Measurements from ENCODE around the gene ACTBL2. TPM values are rescaled to one million over a fixed set of nuclear protein-coding genes. Genes with fewer than 3 reads are reported as not detected.

Gene ACTBL2
- total RNA-seq, 1 experiment from 2014 or later: not detected

DNA sequence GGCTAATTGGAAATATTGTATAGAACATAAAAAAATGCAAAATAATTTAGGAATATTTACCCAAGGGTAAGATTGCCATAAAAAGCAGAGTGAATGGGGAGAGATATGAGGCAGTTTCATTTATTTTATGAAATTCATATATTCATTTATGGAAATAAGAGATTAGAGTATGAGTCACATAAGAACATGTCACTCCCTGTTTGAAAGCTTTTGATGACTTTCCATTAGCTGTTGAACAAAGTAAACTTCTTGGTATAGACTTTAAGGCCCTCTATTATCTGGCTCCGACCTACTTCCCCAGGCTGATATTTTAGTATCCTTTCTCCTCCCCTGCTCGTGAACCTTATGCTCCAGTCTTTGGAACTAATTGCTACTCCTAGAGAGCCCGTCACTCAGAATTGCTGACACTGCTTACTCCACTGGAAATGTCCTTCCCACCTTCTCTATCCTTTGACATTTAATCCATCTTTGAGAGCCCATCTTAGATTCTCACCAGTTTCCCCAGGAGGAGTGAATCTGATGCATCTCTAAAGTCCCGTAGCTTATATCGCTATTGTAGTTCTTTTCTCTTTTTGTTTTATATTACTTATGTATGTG, 8.9 kb upstream of the ACTBL2 start (continued):
- TF ChIP-seq, protein P1, sequence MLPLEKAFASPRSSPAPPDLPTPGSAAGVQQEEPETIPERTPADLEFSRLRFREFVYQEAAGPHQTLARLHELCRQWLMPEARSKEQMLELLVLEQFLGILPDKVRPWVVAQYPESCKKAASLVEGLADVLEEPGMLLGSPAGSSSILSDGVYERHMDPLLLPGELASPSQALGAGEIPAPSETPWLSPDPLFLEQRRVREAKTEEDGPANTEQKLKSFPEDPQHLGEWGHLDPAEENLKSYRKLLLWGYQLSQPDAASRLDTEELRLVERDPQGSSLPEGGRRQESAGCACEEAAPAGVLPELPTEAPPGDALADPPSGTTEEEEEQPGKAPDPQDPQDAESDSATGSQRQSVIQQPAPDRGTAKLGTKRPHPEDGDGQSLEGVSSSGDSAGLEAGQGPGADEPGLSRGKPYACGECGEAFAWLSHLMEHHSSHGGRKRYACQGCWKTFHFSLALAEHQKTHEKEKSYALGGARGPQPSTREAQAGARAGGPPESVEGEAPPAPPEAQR (CRISPR knock-in tag; IDR thresholded peaks at IDR 0.05): no peak
- TF ChIP-seq ELF4 (CRISPR knock-in tag; IDR thresholded peaks at IDR 0.05; ENCODE audit: low read depth): no peak
- no peak for TF ChIP-seq NFE2L1 (CRISPR knock-in tag; IDR thresholded peaks at IDR 0.05)

DNA sequence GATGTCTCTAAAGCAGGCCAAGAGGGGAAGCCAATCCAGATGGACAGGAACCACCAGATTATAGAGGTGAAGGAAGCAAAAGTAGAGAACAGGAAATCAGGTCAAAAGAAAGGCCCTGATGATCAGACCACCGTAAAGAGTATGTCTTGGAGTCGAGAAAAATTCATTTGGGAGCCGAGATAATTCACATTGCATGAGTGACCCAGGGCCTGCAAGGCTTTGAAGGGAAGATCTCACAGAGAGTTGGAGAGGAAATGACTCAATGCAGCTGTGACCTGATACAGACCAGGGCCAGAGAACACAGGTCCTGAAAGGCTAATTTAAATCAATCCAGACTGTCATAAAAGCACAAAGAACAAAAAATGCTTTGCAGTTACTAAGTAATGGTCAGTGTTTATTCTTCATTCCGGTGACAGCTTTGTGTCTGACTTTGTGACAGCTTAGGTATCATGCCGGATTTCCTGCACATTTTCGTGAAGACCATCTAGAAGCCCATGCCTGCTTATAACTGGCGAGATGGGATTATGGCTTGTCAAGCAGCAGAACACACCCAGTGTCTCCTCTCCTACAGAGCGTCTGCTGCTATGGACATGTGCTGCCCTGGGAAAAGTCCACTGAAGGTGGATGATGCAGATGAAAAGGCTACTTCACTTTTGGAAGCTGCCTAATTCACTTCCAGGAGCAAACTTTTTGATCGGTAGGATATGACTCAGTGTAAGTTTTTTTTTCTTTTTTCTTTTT, 5.8 kb upstream of the ACTBL2 start:
- ChIA-PET CTCF (no interaction called here), POLR2A (no interaction called here)
- no peaks in the 10 kb centered on the region for H3K27me3 Mint-ChIP-seq (ENCODE audit: low read depth)
- TF ChIP-seq ZBTB21 (CRISPR knock-in tag; IDR thresholded peaks at IDR 0.05; ENCODE audit: borderline replicate concordance) (no peak), CREB1 (CRISPR knock-in tag; IDR thresholded peaks at IDR 0.05) (no peak), ZNF423 (CRISPR knock-in tag; IDR thresholded peaks at IDR 0.05) (no peak), TEAD4 (CRISPR knock-in tag; IDR thresholded peaks at IDR 0.05) (no peak), ZNF121 (CRISPR knock-in tag; IDR thresholded peaks at IDR 0.05) (no peak), MYBL2 (CRISPR knock-in tag; IDR thresholded peaks at IDR 0.05) (no peak), ZNF138 (CRISPR knock-in tag; conservative IDR thresholded peaks at IDR 0.05) (no peak), CREM (CRISPR knock-in tag; IDR thresholded peaks at IDR 0.05) (no peak), ZNF219 (CRISPR knock-in tag; IDR thresholded peaks at IDR 0.05; ENCODE audit: borderline replicate concordance) (no peak), TP53 (CRISPR knock-in tag; IDR thresholded peaks at IDR 0.05) (no peak), FOXP1 (CRISPR knock-in tag; IDR thresholded peaks at IDR 0.05; ENCODE audit: borderline replicate concordance) (no peak), GRHL2 (CRISPR knock-in tag; IDR thresholded peaks at IDR 0.05; ENCODE audit: insufficient replicate concordance, severe bottlenecking) (no peak)
- TF ChIP-seq, protein P2, sequence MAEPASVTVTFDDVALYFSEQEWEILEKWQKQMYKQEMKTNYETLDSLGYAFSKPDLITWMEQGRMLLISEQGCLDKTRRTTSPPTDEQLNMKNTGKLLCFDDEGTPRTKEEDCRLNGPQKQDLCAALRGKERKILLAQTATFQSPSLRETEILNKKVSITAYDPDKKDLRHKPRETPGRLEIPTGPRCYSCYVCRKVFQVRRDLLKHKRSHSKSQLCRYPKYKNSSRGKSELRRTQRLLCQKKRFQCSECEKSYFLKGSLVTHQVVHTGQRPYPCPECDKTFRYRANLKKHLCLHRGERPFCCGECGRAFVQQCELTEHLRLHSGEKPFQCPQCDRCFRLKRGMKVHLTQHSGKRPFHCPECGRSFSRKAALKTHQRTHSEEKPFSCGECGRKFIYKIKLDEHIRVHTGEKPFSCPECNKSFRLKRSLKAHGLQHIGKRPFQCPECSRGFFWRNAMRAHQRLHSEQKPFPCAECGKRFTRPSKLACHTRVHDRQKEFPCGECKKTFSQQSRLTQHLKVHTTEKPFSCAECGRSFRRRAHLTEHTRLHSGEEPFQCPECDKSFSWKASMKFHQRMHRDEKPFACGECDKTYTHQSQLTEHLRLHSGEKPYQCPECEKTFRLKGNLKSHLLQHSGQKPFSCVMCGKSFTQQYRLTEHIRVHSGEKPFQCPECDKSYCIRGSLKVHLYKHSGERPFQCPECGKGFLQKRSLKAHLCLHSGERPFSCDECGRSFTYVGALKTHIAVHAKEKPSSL (CRISPR knock-in tag; conservative IDR thresholded peaks at IDR 0.05): no peak
- TF ChIP-seq, protein P3, sequence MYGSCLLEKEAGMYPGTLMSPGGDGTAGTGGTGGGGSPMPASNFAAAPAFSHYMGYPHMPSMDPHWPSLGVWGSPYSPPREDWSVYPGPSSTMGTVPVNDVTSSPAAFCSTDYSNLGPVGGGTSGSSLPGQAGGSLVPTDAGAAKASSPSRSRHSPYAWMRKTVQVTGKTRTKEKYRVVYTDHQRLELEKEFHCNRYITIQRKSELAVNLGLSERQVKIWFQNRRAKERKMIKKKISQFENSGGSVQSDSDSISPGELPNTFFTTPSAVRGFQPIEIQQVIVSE (CRISPR knock-in tag; IDR thresholded peaks at IDR 0.05; ENCODE audit: borderline replicate concordance): no peak
- TF ChIP-seq, protein P4, sequence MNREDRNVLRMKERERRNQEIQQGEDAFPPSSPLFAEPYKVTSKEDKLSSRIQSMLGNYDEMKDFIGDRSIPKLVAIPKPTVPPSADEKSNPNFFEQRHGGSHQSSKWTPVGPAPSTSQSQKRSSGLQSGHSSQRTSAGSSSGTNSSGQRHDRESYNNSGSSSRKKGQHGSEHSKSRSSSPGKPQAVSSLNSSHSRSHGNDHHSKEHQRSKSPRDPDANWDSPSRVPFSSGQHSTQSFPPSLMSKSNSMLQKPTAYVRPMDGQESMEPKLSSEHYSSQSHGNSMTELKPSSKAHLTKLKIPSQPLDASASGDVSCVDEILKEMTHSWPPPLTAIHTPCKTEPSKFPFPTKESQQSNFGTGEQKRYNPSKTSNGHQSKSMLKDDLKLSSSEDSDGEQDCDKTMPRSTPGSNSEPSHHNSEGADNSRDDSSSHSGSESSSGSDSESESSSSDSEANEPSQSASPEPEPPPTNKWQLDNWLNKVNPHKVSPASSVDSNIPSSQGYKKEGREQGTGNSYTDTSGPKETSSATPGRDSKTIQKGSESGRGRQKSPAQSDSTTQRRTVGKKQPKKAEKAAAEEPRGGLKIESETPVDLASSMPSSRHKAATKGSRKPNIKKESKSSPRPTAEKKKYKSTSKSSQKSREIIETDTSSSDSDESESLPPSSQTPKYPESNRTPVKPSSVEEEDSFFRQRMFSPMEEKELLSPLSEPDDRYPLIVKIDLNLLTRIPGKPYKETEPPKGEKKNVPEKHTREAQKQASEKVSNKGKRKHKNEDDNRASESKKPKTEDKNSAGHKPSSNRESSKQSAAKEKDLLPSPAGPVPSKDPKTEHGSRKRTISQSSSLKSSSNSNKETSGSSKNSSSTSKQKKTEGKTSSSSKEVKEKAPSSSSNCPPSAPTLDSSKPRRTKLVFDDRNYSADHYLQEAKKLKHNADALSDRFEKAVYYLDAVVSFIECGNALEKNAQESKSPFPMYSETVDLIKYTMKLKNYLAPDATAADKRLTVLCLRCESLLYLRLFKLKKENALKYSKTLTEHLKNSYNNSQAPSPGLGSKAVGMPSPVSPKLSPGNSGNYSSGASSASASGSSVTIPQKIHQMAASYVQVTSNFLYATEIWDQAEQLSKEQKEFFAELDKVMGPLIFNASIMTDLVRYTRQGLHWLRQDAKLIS (CRISPR knock-in tag; IDR thresholded peaks at IDR 0.05; ENCODE audit: borderline replicate concordance): no peak
- no peaks in the 10 kb centered on the region for H3K36me3 Mint-ChIP-seq
- H3K9me3 Mint-ChIP-seq: no peaks in the 10 kb centered on the region
- H3K4me3 Mint-ChIP-seq: no peak overlapping the region
- no peaks in the 10 kb centered on the region for H3K4me1 Mint-ChIP-seq
- no peak overlapping the region for H3K27ac Mint-ChIP-seq
- ATAC-seq (no peak), DNase-seq (ENCODE audit: low spot score) (no peak)

All from WTC11 (cell line).